Astrocyte of the spinal cord (primary cell): ENCODE measurements around the gene GOLGA3.

Source experiments
- DNase-seq: peaks from one replicate; pipeline ENCODE4 v3.0.0; 2011; ENCODE audit warnings: low read depth, low spot score
- H3K4me3 ChIP-seq: 2 replicates; pipeline ENCODE4 v1.5.1; 2011; ENCODE audit warnings: low read depth, mild to moderate bottlenecking, low read length, moderate library complexity
- in situ Hi-C: cut with HindIII; loops from 2 replicates; pipeline ENCODE4 v1.10.0; 2017; ENCODE audit warnings: low sequenced_read_pairs
- TF ChIP-seq, protein P1 (sequence below): IDR thresholded peaks from 2 replicates; pipeline ENCODE4 v1.5.1; 2012; ENCODE audit warnings: low read depth, mild to moderate bottlenecking, low read length, inconsistent platforms

GOLGA3 gene

DNA sequence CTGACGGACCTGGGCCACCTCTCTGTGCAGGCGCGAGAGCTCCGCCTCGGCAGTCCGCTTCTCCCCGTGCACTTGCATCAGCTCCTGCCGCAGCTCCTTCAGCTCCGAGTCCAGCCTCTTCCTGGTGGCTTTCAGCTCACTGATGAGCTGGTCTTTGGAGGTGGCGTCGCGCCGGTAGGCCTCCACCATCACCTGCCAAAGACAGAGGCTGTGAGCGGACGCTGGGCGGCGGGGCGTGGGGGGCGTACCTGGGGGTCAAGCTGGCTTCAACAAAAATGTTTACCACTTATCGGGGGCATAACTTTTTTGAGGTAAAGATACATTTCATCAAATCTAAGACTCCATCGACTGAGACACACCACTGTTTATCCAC, 39.6 kb downstream of the GOLGA3 start:
- no peak overlapping the region for H3K4me3 ChIP-seq
- DNase-seq: no peak
- in situ Hi-C loops: no loop called here
- TF ChIP-seq, protein P1, sequence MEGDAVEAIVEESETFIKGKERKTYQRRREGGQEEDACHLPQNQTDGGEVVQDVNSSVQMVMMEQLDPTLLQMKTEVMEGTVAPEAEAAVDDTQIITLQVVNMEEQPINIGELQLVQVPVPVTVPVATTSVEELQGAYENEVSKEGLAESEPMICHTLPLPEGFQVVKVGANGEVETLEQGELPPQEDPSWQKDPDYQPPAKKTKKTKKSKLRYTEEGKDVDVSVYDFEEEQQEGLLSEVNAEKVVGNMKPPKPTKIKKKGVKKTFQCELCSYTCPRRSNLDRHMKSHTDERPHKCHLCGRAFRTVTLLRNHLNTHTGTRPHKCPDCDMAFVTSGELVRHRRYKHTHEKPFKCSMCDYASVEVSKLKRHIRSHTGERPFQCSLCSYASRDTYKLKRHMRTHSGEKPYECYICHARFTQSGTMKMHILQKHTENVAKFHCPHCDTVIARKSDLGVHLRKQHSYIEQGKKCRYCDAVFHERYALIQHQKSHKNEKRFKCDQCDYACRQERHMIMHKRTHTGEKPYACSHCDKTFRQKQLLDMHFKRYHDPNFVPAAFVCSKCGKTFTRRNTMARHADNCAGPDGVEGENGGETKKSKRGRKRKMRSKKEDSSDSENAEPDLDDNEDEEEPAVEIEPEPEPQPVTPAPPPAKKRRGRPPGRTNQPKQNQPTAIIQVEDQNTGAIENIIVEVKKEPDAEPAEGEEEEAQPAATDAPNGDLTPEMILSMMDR: no peak

DNA sequence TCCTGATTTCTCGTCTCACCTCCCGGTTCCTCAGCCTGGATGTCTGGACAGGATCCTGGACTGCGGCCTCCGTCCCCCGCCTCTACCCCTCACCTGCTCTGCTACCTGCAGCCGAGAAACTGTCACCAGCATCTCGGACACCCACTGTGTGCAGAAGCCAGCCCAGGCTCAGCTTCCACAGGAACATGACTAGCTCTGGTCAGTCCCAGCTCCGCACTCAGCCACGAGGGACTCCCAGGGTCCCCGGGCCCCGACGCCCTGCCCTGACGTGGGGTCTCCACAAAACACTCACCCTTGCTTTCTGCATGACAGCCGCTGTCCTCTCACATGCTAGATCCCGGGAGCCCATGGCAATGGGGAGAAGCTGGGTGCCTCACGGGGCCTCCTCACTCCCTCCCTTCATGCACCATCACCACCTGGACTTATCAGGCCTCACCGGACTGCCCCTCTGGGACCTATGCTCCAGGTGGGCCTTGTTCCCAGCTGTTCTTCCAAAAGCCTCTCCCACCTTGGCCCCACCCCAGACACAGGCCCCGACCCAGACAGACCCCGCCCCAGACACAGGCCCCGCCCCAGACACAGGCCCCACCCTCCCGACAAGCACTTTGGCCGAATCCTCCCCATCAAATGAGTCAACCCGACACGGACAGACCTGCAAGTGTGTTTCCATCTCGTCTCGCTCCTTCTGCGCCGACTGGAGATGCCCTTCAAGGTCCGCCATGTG, 40.1 kb downstream of the GOLGA3 start:
- no peak for DNase-seq
- no peak overlapping the region for H3K4me3 ChIP-seq
- in situ Hi-C loops: no loop called here
- TF ChIP-seq, protein P1: no peak

DNA sequence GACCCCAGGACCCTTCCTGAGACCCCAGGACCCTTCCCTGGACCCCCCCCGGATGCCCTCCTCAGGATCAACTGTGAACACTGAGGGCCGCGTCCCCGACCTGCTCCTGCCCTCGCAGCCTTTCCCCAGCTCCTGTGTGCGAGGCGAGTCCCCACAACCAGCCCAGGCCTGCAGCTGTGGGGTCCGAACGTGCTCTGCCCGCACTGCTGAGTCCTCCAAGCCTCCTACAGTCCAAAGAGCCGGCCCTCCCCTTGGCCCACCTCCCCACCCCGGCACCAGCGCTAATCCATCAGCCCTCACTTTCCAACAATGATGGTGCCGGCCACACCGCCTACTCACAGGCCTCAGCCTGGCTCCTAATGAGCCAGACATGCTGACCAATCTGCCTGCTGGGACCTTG, 40.8 kb downstream of the GOLGA3 start:
- TF ChIP-seq, protein P1: no peak
- H3K4me3 ChIP-seq: no peak overlapping the region
- in situ Hi-C loops: no loop called here
- DNase-seq: no peak

DNA sequence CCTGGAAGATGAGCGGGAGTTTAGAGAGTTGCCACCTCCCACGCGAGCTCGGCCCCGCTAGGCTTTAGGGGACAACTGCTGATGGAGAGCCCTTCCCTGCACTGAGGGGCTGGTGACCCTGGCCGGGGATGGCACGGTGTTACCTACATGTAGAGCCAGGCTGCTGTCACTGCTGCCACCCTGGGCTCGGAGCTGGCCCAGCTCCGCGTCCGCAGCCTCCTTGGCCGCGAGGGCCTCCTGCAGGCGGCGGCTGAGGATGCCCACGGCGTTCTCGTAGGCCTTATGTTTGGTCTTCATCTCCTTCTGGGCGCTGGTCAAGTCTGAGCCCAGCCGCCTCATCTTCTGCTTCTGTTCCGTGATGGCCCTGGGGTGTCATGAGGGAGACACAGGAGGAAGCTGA, 42.5 kb downstream of the GOLGA3 start:
- TF ChIP-seq, protein P1: no peak
- in situ Hi-C loops: no loop called here
- DNase-seq: no peak
- no peak overlapping the region for H3K4me3 ChIP-seq

DNA sequence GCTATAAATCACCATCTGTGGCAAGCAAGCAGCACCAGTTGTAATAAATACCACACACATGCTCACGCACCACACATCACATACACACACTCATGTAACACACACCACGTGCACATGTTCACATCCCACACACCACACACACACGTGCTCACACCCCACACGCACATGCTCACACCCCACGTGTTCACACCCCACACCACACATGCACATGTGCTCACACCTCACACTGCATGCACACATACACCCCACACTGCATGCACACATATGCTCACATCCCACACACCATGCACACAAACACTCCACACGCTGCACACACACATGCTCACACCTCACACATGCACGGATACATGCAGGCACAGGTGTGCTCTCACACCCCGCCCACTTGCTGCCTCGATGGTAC, 44.1 kb downstream of the GOLGA3 start:
- no peak overlapping the region for H3K4me3 ChIP-seq

DNA sequence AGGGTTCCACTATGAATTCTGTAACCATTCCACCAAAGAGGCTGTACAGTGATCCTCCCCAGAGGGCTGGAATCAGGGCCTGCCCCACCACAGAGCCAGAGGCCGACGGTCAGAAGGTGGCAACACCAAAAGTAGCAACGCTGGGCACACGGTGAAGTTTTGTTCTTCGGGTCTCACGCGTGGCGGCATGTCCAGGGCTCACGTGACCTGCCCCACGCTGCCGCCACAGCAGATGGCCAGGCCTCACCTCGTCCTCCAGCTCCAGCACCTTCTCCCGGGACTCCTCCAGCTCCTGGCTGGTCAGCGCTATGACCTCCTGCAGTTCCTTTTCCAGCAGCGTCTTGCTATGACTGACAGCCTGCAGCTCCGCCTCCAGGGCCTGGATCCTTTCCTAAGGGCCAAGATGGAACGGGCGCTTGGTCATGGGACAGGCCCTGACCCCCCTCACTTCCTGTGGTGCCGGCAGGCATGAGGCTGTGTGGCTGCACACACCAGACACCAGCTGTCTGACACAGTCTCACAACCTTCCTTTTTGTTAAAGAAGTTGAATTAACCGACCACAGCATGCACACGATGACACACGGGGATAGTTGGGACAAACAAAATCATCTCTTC, 44.6 kb downstream of the GOLGA3 start:
- no peak overlapping the region for H3K4me3 ChIP-seq
- TF ChIP-seq, protein P1: no peak
- in situ Hi-C loops: no loop called here
- no peak for DNase-seq

More for the DNA sequence above, 44.1 kb downstream of the GOLGA3 start:
- no peak for DNase-seq
- in situ Hi-C loops: no loop called here
- TF ChIP-seq, protein P1: no peak
